ENCODE data around the gene UBL3.

- TF ChIP-seq TCF7L2 (IDR thresholded peaks at IDR 0.05; ENCODE audit: borderline replicate concordance, extremely low read depth, insufficient read depth, insufficient read length) (no peak), POLR2AphosphoS5 (IDR thresholded peaks at IDR 0.05; ENCODE audit: low read depth, low read length) (no peak), EZH2 (IDR thresholded peaks at IDR 0.05) (no peak), POLR2A (IDR thresholded peaks at IDR 0.05; ENCODE audit: borderline replicate concordance, extremely low read depth, insufficient read depth, insufficient read length) (no peak)
- TF ChIP-seq, protein P1, sequence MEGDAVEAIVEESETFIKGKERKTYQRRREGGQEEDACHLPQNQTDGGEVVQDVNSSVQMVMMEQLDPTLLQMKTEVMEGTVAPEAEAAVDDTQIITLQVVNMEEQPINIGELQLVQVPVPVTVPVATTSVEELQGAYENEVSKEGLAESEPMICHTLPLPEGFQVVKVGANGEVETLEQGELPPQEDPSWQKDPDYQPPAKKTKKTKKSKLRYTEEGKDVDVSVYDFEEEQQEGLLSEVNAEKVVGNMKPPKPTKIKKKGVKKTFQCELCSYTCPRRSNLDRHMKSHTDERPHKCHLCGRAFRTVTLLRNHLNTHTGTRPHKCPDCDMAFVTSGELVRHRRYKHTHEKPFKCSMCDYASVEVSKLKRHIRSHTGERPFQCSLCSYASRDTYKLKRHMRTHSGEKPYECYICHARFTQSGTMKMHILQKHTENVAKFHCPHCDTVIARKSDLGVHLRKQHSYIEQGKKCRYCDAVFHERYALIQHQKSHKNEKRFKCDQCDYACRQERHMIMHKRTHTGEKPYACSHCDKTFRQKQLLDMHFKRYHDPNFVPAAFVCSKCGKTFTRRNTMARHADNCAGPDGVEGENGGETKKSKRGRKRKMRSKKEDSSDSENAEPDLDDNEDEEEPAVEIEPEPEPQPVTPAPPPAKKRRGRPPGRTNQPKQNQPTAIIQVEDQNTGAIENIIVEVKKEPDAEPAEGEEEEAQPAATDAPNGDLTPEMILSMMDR (IDR thresholded peaks at IDR 0.05 in 2 of 3, conservative IDR thresholded peaks at IDR 0.05 in 1 of 3; ENCODE audit: borderline replicate concordance in 1 of 3, insufficient read depth in 1 of 3, low read depth in 2 of 3, low read length in 2 of 3) = no peak
- TF ChIP-seq, protein P2, sequence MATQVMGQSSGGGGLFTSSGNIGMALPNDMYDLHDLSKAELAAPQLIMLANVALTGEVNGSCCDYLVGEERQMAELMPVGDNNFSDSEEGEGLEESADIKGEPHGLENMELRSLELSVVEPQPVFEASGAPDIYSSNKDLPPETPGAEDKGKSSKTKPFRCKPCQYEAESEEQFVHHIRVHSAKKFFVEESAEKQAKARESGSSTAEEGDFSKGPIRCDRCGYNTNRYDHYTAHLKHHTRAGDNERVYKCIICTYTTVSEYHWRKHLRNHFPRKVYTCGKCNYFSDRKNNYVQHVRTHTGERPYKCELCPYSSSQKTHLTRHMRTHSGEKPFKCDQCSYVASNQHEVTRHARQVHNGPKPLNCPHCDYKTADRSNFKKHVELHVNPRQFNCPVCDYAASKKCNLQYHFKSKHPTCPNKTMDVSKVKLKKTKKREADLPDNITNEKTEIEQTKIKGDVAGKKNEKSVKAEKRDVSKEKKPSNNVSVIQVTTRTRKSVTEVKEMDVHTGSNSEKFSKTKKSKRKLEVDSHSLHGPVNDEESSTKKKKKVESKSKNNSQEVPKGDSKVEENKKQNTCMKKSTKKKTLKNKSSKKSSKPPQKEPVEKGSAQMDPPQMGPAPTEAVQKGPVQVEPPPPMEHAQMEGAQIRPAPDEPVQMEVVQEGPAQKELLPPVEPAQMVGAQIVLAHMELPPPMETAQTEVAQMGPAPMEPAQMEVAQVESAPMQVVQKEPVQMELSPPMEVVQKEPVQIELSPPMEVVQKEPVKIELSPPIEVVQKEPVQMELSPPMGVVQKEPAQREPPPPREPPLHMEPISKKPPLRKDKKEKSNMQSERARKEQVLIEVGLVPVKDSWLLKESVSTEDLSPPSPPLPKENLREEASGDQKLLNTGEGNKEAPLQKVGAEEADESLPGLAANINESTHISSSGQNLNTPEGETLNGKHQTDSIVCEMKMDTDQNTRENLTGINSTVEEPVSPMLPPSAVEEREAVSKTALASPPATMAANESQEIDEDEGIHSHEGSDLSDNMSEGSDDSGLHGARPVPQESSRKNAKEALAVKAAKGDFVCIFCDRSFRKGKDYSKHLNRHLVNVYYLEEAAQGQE (IDR thresholded peaks at IDR 0.05; ENCODE audit: low read depth) = no peak
Observed at GRCh38 chr13:29884671-29885430, 34.4 kb upstream of the UBL3 start.
